ENCODE results near the gene RIPK1.
A peak's percentile ranks its signal among the peaks of the same experiment; 100 is the strongest.
"Not testable (repeated sequence)": the region's sequence is repeated elsewhere in the genome, so short reads cannot be mapped to it uniquely, and the experiment has no call there.

RIPK1 gene

DNA sequence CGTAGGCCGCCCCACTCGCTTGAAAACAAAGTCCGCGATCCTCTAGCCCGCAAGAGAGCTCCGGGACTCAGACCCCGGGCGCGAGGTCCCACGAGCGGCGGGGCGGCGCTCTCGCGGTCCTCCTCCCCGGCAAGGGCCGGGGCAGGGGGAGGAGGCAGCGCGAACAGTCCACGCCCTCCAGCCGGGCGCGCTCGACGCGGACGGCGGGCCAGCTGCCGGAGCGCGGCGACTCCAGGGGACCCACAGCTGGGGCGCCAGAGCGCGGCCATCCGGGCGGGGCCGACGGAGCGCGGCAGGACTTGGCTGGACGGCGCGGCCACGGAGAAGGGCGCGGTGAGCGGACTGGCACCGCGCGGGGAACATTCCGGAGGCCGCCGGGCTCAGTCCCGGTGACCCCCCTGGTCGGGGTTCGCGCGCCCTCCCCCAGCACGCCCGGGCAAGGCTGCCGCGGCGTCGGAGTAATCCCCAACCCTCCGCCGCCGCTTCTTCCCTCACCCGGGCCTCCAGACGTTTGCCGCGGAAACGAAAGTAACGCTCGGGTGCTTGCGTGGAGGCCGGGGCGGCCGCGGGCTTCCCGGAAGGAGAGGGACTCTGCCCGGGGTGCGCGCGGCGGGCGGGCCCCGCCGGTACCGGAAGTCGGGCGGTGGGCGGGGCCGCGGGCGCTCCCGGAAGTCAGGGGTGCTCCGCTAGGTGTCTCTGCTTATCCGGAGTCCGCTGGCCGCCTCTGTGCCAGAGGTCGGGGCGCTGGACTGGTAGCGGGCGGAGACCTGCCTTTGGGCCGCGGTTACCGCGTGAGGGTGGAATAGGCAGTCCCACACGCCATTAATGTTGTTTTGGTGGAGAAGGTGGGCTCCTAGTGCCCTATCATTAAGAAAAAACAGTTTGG, at the start of gene RIPK1:
RIPK1 (plus strand) TSS at position 166 of the 886 bp plus-strand sequence. CDS start 8,330 bp downstream, outside the sequence.
- peak; percentile 93 for DNase-seq (ENCODE audit: insufficient read length, low spot score)
- no peak for FAIRE-seq
- TF ChIP-seq POLR2A (IDR thresholded peaks at IDR 0.05; ENCODE audit: low read depth, low read length), result peak; percentile 68

DNA sequence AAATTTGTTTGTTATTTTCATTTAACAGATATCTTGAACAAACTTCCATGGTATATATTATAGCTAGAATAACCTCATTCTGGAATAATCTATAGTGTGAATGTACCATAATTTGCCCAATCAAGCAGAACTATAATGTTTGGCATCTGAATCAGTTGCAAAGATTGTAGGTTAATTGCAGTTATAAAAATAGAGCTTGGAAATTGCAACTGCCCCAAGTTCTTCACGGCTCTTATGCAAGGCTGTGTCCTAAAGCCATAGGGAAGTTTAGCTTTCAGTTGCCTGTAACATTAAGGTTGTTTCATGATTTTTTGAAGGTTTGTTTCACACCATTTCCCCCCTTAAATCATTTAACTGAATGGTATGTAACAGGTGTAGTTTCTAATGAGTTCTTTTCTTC, 49.2 kb upstream of the RIPK1 start:
- TF ChIP-seq POLR2A (IDR thresholded peaks at IDR 0.05; ENCODE audit: low read depth, low read length), result no peak
- FAIRE-seq, result no peak
- DNase-seq (ENCODE audit: insufficient read length, low spot score), result no peak

DNA sequence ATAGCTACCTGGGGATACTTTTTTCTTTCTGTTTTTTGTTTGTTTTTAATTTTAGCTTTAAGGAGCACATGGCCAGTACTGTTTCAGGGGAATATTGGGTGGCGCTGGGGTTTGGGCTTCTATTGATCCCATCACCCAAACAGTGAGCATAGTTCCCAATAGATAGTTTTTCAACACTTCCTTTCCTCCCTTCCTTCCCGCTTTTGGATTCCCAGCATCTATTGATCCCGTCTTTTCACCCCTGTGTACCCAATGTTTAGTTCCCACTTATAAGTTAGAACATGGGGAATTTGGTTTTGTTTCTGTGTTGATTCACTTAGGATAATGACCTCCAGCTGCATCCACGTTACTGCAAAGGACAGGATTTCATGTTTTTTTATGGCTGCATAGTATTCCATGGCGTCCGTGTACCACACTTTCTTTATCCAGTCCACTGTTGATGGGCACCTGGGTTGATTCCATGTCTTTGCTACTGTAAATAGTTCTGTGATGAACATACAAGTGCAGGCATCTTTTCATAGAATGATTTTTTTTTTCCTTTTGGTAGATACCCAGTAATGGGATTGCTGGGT, 48.5 kb upstream of the RIPK1 start:
- no peak for FAIRE-seq
- no peak for TF ChIP-seq POLR2A (IDR thresholded peaks at IDR 0.05; ENCODE audit: low read depth, low read length)
- no peak for DNase-seq (ENCODE audit: insufficient read length, low spot score)

DNA sequence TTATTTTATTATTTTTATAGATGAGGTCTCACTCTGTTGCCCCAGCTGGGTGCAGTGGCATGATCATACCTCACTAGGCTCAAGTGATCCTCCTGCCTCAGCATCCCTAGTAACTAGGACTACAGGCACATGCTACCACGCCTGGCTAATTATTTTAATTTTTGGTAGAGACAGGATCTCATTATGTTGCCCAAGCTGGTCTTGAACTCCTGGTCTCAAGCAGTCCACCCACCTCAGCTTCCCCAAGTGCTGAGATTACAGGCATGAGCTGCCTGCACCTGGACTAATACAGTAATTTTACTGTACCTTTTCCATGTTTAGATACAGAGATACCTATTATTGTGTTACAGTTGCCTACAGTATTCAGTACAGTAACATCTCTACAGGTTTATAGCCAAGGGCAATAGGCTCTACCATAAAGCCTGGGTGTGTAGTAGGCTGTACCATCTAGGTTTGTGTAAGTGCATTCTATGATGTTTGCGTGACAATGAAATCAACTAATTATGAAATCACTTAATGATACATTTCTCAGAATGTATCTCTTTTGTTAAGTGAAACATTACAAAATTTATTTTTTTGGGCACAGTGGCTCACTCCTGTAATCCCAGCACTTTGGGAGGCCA, 47.2 kb upstream of the RIPK1 start:
- not testable (repeated sequence) for DNase-seq (ENCODE audit: insufficient read length, low spot score); FAIRE-seq

DNA sequence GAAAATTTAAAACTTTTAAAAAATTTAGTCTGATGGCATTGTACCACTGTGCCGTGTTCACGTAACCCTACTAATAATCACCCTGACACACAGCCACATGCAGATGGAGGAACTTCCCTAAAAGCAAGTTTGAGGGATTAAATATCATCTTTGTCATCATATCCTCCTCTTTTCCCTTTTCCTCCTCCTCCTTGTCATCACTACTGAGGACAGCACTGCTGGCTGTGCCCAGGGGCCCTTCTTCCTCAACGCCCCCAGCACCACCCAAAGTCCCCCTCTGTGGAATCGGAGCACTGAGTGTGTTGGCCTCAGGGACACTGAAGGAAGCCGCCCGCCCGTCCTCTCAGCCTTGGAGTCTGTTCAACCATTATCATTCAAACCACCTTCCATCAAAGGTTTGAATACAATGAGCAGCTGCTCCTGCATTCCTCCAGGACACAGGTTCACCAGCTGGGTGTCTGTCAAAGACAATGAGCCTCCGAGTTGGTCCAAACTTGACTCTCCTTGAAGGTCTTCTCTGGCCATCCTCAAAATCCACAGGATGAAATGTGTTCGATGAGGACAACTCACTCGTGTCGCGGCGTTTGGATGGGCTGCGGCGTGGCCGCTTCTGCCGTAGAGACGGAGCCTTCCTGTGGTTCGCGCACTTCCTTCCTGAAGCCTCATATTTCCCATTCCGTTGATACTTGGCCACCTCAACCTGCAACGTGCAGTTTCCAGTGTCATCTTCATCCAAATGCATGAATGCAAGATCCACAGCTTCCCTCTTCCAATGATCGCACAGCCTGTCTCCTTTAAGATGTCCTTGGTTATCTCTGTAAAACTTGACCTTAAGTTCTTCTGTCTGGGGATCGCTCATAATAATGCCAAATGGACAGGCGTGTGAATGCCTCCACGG, 45.3 kb upstream of the RIPK1 start:
- no peak for TF ChIP-seq POLR2A (IDR thresholded peaks at IDR 0.05; ENCODE audit: low read depth, low read length)
- no peak for DNase-seq (ENCODE audit: insufficient read length, low spot score)
- no peak for FAIRE-seq

DNA sequence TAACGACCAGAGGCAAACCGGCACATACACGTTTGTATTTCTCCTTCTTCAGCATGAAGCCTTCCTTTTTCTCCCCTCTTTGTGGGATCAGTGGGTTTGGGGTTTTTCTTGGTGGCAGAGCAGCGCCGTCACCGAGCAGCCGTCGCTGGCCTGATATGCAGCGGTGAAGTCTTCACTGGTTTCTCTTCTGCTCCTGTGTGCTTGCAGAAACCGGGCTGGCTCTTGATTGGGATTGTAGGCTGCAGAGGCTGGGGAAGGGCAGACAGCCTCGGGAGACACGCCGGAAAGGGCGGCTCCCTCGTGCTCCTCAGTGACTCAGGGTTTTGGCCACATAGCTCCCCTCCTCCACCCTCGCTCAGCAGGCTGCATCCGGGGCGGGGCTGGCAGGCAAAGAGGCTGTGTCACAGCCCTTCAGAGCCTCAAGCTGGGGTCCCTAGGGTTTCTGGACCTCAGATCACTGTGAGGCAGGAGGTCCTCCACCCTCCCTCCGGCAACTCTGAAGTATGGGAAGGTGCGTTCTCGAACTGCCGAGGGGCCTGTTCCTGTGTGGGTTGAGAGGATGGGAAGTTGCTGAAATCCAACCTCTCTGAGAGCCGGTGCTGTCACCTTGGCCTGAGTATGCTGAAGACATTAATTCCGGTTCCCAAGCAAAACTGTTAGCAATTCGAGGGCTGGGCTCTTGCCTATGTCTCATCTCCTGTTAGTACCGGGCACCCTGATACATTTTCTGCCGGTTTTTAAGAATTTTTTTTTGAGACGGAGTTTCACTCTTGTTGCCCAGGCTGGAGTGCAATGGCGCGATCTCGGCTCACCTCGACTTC, 44.4 kb upstream of the RIPK1 start:
- peak; percentile 97 for DNase-seq (ENCODE audit: insufficient read length, low spot score)
- FAIRE-seq, result peak; percentile 72
- peak; percentile 39; the same call in 1 of the 2 replicates for TF ChIP-seq POLR2A (IDR thresholded peaks at IDR 0.05; ENCODE audit: low read depth, low read length)

DNA sequence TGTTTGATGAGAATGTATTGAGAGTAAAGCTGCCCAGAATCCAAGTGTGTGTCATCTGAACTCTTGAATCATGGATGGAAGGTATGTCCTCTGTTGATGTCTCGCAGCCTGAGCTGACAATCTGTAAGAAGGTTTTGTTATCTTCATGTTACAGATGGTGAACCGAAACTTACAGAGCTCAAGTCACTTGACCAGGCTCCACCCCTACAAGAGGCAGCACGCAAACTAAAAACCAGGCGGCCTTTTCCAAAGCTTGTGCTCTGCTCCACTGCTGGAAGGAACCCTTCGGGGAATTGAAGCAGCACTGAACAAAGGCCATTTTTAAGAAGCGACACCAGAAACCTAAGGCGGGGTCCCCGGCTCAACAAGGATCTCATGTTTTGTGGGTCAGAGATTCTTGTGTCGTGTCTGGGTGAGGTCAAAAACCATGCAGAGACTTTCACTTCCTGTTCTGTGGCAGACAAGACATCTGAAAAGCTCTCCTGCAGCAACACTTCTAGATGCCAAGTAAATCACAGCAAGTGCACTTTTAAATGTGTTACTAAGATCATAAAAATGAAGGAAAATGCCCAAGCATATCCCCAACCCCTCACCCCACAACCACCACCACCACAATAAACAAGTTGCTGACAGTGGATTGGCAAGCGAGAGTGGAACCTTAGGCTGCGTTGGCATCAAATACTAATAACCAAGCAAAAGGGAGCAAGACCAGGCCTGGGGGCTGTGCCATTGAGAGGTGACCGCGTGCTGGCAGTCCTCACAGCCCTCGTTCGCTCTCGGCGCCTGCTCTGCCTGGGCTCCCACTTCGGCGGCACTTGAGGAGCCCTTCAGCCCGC, 41.3 kb upstream of the RIPK1 start:
- DNase-seq (ENCODE audit: insufficient read length, low spot score) (no peak), FAIRE-seq (no peak)

DNA sequence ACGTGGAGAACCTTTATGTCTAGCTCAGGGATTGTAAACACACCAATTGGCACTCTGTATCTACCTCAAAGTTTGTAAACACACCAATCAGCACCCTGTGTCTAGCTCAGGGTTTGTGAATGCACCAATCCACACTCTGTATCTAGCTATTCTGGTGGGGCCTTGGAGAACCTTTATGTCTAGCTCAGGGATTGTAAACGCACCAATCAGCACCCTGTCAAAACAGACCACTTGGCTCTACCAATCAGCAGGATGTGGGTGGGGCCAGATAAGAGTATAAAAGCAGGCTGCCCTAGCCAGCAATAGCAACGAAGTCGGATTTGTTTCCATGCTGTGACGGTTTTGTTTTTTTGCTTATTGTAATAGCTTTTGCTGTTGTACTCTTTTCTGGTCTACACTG, 40.1 kb upstream of the RIPK1 start:
- FAIRE-seq; DNase-seq (ENCODE audit: insufficient read length, low spot score): not testable (repeated sequence)

More for the DNA sequence above, 41.3 kb upstream of the RIPK1 start:
- TF ChIP-seq POLR2A (IDR thresholded peaks at IDR 0.05; ENCODE audit: low read depth, low read length), result no peak

DNA sequence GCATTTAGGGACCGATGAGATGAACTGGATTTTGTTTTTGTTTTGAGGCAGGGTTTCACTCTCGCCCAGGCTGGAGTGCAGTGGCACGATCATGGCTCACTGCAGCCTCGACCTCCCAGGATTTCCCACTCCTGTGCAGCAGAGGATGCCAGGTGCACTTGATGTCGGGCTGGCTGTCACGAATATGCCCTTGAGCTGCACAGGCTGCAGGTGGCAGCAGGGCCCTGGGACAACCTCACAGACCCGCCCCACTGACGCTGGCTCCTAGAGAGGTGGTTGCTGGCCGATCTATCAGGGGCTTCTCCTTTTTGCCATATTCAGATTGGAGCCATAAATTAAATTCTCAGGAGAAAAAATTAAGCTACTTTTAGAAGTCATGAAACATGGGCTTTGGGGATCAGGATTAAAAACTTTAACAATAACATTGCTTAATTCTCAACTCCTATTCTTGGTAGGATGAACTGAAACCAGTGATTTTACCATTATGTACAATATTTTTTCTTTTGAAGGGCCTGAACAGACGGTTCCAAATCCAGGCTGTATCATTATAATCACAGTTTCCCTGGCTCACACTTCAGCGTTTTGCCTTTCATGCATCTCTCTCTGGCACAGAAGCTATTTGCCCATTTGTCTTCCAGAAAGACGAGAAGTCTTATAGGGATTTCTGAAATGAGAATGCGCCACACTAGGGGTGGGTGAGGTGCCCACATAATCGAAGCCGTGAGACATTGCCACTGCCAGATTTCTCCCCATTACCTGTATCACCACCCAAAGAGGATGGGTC, 36.2 kb upstream of the RIPK1 start:
- no peak for TF ChIP-seq POLR2A (IDR thresholded peaks at IDR 0.05; ENCODE audit: low read depth, low read length)
- FAIRE-seq (no peak), DNase-seq (ENCODE audit: insufficient read length, low spot score) (no peak)

DNA sequence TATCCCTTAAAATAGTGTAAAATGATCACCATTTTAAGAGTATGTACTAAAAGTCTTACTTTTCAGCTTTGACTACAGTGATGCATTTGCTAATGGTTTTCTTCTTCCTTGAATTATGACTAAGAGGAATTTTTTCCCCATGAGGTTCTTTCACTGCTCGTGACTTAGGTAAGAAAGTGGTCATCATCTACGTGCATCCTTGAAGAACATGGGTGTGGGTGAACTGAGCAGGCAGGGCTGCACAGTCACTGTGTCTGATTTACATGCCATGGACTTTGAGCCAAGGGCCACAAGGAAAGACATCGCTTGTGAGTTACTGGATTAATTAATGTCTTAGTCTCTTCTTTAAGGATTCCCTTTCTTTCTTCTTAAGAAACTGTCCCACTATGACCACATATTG, 35.3 kb upstream of the RIPK1 start:
- FAIRE-seq, result no peak
- TF ChIP-seq POLR2A (IDR thresholded peaks at IDR 0.05; ENCODE audit: low read depth, low read length), result no peak
- DNase-seq (ENCODE audit: insufficient read length, low spot score), result no peak

DNA sequence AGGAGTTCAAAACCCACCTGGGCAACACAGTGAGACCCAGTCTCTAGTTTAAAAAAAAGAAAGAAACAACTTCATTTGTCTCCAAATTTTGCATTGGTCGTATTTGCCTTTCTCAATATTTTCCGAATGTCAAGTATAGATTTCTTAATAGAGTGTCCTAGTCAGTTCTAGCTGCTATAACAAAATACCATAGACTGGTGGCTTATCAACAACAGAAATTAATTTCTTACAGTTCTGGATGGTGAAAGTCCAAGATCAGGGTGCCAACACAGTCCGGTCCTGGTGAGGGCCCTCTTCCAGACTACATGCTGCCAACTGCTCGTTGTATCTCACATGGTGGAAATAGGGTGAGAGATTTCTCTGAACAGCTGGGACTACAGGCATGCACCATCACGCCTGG, 34.6 kb upstream of the RIPK1 start:
- no peak for FAIRE-seq
- TF ChIP-seq POLR2A (IDR thresholded peaks at IDR 0.05; ENCODE audit: low read depth, low read length), result no peak
- DNase-seq (ENCODE audit: insufficient read length, low spot score), result no peak
